NCI-H2107 treated with DMSO at 0.1 percent for 48 hours (cell line): ENCODE data around the gene TBC1D16.

ENCODE experiments used
- DNase-seq: peaks from one replicate; lab custom pipeline; 2025; ENCODE audit not compliant: unreplicated experiment; lab: John Stamatoyannopoulos, UW

TBC1D16 gene, protein sequence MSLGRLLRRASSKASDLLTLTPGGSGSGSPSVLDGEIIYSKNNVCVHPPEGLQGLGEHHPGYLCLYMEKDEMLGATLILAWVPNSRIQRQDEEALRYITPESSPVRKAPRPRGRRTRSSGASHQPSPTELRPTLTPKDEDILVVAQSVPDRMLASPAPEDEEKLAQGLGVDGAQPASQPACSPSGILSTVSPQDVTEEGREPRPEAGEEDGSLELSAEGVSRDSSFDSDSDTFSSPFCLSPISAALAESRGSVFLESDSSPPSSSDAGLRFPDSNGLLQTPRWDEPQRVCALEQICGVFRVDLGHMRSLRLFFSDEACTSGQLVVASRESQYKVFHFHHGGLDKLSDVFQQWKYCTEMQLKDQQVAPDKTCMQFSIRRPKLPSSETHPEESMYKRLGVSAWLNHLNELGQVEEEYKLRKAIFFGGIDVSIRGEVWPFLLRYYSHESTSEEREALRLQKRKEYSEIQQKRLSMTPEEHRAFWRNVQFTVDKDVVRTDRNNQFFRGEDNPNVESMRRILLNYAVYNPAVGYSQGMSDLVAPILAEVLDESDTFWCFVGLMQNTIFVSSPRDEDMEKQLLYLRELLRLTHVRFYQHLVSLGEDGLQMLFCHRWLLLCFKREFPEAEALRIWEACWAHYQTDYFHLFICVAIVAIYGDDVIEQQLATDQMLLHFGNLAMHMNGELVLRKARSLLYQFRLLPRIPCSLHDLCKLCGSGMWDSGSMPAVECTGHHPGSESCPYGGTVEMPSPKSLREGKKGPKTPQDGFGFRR

GRCh38 chr17:80035687-80035936, at the start of gene TBC1D16:
TSS of gene TBC1D16 (minus strand) at chr17:80035872. CDS start at chr17:80013547, 22,325 bp downstream.
- DNase-seq = no peak

DNA sequence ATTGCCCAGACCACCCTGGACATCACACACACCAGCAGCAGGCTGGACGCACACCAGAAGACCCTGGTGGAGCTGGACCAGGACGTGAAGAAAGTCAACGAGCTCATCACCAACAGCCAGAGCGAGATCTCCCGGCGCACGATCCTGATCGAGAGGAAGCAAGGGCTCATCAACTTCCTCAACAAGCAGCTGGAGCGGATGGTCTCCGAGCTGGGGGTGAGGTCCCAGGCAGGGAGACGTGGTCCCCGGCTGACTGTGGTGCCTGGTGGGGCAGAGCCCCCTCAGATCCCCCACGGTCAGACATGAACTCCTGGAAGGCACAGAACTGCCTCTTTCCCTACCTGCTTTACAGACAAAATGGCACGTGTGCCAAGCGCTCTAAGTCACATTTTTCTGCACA, 49.1 kb upstream of the TBC1D16 start:
- DNase-seq = no peak

GRCh38 chr17:80083136-80083661, 47.5 kb upstream of the TBC1D16 start:
- DNase-seq = no peak

DNA sequence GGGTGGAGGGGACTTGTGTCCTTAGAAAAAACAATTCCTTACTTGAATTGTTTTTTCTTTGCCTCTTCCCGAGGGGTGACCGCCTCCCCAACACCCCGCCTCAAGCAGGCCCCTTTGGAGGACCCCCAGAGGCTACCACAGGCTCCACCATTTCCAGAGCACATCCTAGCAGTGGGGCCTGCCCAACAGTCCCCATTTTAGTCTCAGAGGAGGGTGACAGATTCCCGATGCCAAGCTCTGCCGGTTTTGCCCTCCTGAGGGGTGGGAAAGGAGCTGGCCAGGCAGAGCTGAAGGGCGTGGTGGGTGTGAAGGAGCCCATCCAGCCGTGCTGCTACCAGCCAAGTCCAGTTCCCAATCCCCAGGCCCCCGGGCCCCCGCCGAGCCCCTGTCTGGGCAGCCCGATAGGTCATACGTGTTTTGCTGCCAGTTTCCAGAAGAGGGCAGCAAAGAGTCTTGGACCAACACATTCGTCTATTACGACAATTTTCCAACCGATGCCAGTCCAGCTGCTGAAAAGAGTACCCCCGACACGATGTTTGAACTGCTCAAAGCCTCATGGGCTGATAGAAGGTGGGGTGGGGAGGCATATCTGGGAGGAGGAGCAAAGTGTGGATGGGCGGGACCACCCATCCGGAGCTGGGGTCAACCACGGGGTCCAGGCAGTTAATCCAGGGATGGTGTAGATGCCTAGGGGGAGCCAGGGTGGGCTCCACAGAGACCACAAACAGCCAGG, 46.9 kb upstream of the TBC1D16 start:
- peak; percentile 61 for DNase-seq

GRCh38 chr17:80081596-80081995, 45.9 kb upstream of the TBC1D16 start:
- no peak for DNase-seq

DNA sequence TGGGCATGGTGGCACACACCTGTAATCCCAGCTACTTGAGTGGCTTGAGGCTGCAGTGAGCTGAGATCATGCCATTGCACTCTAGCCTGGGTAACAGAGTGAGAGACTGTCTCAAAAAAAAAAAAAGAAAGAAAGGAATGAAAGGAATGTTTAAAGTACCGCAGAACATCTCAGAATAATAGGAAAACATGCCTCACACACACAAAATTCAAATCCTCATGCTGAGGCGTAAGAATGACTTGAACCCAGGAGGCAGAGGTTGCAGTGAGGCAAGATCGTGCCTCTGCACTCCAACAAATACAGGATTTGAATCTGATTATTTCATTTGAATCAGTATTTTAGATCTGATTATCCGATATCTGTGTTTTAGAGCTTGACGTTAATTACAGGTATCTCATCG, 44.4 kb upstream of the TBC1D16 start:
- DNase-seq = no peak

DNA sequence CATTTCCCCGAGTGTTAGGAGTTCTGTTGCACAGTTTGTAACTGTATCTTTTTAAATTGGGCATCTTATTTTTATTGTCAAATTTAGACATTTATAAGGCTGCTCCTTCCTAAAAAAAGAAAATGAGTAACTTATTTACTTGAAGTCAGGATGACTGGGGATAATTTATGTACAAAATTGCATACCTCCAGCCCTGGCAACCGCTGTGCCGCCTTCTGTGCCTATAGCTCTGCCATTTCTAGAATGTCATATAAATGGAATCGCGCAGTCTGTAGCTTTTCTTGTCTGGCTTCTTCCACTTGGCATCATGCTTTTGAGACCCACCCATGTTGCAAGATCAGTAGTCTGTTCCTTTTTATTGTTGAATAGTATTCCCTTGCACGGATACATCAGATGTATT, 36.7 kb upstream of the TBC1D16 start:
- DNase-seq = no peak

DNA sequence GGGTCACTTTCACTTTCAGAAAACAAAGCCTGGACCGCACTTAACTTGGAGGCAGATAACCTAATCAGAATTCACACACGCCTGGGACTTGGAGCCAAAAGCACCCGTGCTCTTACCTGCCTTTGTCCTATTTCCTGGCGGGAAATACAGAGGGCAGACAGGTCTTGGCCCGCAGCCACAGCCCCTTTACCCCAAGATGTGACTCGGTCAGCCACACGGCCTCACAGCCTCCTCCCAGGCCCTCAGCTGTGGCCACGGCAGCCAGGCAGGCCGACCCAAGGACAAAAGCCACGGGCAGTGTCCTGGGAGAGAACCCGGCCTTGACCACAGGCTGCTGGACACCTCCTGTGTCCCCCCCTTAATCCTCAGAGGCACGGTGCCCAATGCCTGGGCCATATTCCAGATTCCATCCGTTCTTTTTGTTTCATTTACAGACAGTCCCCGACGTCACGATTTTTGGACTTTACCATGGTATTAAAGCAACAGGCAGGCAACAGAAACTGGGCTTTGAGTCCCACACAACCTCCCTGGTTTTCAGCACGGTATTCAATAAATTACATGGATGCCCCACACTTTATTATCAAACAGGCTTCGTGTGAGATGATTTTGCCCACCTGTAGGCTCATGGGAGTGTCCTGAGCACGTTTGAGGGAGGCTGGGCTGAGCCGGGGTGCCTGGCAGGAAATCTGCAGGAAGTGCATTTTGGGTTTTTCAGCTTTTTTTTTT, 35.6 kb upstream of the TBC1D16 start:
- no peak for DNase-seq

DNA sequence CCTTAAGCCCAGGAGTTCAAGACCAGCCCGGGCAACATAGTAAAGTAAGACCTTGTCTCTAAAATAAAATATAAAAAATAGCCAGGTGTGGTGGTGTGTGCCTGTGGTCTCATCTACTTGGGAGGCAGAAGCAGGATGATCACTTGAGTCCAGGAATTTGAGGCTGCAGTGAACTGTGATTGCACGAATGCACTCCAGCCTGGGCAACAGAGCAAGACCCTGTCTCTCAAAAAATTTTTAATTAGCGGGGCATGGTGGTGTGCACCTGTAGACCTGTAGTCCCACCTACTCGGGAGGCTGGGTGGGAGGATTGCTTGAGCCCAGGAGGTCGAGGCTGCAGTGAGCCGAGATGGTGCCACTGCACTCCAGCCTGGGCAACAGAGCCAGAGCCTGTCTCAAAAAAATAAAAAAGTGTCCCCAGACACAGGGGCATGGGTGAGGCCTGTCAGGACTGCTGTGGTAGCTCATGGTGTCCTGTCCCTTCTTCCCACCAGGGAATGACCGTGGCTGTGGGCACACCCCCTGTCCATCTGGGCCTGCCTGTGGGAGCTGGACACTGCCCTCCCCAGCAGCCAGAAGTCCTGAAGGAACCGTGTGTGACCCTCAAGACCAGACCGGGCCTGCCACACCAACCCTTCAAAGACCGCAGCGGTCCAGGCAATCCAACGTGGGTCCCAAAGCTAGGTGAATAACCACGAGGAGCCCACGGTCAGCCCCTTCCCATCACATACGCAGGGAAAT, 34.9 kb upstream of the TBC1D16 start:
- DNase-seq = no peak

GRCh38 chr17:80068301-80069222, 32.9 kb upstream of the TBC1D16 start:
- DNase-seq = no peak

GRCh38 chr17:80067393-80067986, 31.8 kb upstream of the TBC1D16 start:
- DNase-seq = no peak

DNA sequence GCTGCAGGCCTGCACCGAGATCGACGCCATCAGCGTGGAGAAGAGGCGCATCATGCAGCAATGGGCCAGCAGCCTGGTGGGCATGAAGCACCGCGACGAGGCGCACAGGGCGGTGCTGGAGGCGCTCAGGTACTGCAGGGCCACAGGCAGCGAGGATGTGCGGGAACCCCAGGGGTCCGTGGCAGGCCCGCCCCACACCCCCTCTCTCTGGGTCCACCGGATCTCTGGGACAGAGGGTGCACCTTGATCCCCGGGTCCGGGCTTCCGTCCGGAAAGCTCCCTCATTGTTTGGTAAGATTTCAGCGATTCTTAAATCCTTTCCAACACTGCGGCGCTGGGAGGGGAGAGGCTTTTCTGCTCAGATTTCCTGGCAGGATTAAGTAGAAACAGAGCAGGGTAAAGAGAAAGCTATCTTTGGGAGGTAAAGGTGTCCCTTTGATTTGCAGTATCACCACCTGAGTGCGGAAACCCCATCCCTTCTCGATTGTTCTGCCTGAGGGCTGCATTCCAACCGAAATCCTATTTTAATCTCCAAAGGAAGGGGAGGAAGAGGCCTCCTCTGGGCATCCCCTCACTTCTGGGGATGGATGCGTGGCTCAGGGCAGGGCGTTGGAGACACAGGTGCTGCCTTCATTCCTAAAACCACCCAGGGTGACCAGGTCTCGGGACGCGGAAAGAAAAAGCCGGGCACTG, 30.0 kb upstream of the TBC1D16 start:
- no peak for DNase-seq

DNA sequence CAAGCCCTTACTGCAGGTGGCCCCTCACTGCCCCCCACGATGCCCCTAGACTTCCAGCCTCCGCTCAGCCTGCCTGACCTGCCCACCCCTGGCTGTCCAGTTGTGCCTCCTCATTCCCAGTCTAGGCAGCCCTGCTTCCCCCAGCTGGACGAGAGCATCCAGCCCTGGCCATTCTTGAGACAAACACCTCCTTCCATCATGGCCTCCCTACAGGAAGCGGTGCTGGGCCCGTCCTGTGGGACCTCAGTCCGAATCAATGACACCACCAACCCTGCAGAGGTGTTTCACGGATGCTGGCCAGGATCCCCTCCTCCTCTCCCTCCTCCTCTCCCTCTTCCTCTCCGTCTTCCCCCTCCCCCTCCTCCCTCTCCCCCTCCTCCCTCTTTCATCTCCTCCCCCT, 29.0 kb upstream of the TBC1D16 start:
- no peak for DNase-seq

- DNase-seq = no peak
These were observed 28.3 kb upstream of the TBC1D16 start for GRCh38 chr17:80063830-80064585.

DNA sequence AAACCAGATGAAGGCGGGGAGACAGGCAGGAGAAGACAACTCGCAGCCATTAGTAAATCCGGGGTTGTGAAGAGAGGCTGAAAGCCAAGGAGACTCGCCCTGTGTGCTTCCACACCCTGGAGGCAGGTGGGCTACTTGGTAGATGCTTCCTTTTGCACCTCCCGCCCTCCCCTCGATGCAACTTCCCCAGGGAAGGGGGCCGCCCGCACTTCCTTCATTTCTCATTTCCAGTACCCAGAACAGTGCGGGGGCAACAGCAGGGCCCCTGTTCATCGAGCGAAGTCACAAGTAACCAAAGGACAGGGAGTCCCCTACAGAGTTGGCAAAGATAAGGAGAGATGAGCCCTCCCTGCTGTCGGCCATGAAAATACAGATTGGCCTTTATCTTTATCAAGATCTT, 25.7 kb upstream of the TBC1D16 start:
- DNase-seq = no peak

DNA sequence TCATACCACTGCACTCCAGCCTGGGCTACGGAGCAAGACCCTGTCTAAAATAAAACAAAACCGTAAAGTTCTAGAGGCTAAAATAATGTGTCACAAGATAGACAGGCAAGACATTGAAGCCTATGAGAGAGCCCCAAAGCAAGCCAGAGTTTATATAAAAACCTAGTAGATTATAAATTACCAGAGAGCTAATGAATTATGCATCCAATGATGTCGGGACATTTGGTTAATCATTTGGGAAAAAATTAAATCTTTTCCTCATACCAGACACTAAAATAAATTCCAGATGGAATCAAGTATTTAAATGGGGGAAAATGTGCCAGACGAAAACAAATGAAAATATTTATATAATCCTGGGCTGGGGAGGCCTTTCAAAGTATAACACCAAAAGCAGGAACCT, 25.0 kb upstream of the TBC1D16 start:
- no peak for DNase-seq

- no peak for DNase-seq
These were observed 22.8 kb upstream of the TBC1D16 start for GRCh38 chr17:80058311-80058955.
